ENCODE measurements around the gene MDM4. TPM values are rescaled to one million over a fixed set of nuclear protein-coding genes. Genes with fewer than 3 reads are reported as not detected.
"Not testable (repeated sequence)": the region's sequence is repeated elsewhere in the genome, so short reads cannot be mapped to it uniquely, and the experiment has no call there.

The MDM4 gene
- total and polyA plus RNA-seq, 4 donors: 4.8 to 141 (median 57.7) TPM

GRCh38 chr1:204544321-204544720 lies 28.1 kb downstream of the MDM4 start:
- intact Hi-C loops (cut with DNase I): no loop called here
- peaks cover 9 to 13% of the 10 kb centered on the region in 2 donors for H3K36me3 ChIP-seq (ENCODE audit: control insufficient read depth in 1 of 2, insufficient read depth in 2 of 2, low read length in 1 of 2)
- no peaks in the 10 kb centered on the region for H3K4me1 ChIP-seq (ENCODE audit: control insufficient read depth in 1 of 2, insufficient read depth in 2 of 2, low read length in 2 of 2)
- no peak overlapping the region for H3K4me3 ChIP-seq (ENCODE audit: low read length in 2 of 2)
- DNase-seq (no peak), ATAC-seq (ENCODE audit: low FRiP score) (no peak)
- no peaks in the 10 kb centered on the region for H3K27me3 ChIP-seq (ENCODE audit: control insufficient read depth in 1 of 2, insufficient read depth in 2 of 2, low read length in 1 of 2)
- no peak overlapping the region for H3K27ac ChIP-seq (ENCODE audit: low read depth in 1 of 2, low read length in 2 of 2)
- WGBS, 2 donors: 94 to 97% methylated on average over 2 of the region's 2 CpGs
- no peaks in the 10 kb centered on the region for H3K9me3 ChIP-seq (ENCODE audit: control insufficient read depth, low read length)

GRCh38 chr1:204545202-204545601 lies 29.0 kb downstream of the MDM4 start:
- 98% methylated on average over 2 of the region's 2 CpGs for WGBS, 2 donors
- intact Hi-C loops (cut with DNase I): no loop called here
- no peak for DNase-seq

GRCh38 chr1:204545881-204546280 lies 29.7 kb downstream of the MDM4 start:
- WGBS, 2 donors: 55 to 60% methylated on average over 2 of the region's 2 CpGs
- H3K36me3 ChIP-seq (ENCODE audit: control insufficient read depth in 1 of 2, insufficient read depth in 2 of 2, low read length in 1 of 2): peaks cover 11 to 13% of the 10 kb centered on the region in 2 donors
- ATAC-seq (ENCODE audit: low FRiP score) (no peak), DNase-seq (no peak)
- H3K9me3 ChIP-seq (ENCODE audit: control insufficient read depth, low read length): no peaks in the 10 kb centered on the region
- H3K27me3 ChIP-seq (ENCODE audit: control insufficient read depth in 1 of 2, insufficient read depth in 2 of 2, low read length in 1 of 2): no peaks in the 10 kb centered on the region
- H3K27ac ChIP-seq (ENCODE audit: low read depth in 1 of 2, low read length in 2 of 2): no peak overlapping the region
- no peak overlapping the region for H3K4me3 ChIP-seq (ENCODE audit: low read length in 2 of 2)
- no peaks in the 10 kb centered on the region for H3K4me1 ChIP-seq (ENCODE audit: control insufficient read depth in 1 of 2, insufficient read depth in 2 of 2, low read length in 2 of 2)
- intact Hi-C loops (cut with DNase I): no loop called here

More at GRCh38 chr1:204545202-204545601, 29.0 kb downstream of the MDM4 start:
- ATAC-seq (ENCODE audit: low FRiP score): no peak
- H3K27me3 ChIP-seq (ENCODE audit: control insufficient read depth in 1 of 2, insufficient read depth in 2 of 2, low read length in 1 of 2): no peaks in the 10 kb centered on the region
- H3K4me3 ChIP-seq (ENCODE audit: low read length in 2 of 2): no peak overlapping the region
- peaks cover 11 to 13% of the 10 kb centered on the region in 2 donors for H3K36me3 ChIP-seq (ENCODE audit: control insufficient read depth in 1 of 2, insufficient read depth in 2 of 2, low read length in 1 of 2)
- H3K4me1 ChIP-seq (ENCODE audit: control insufficient read depth in 1 of 2, insufficient read depth in 2 of 2, low read length in 2 of 2): no peaks in the 10 kb centered on the region
- H3K27ac ChIP-seq (ENCODE audit: low read depth in 1 of 2, low read length in 2 of 2): no peak overlapping the region
- no peaks in the 10 kb centered on the region for H3K9me3 ChIP-seq (ENCODE audit: control insufficient read depth, low read length)

GRCh38 chr1:204548265-204548664 lies 32.1 kb downstream of the MDM4 start:
- Histone ChIP-seq H3K27me3 (ENCODE audit: control insufficient read depth in 1 of 2, insufficient read depth in 2 of 2, low read length in 1 of 2) (no peaks in the 10 kb centered on the region), H3K9me3 (ENCODE audit: control insufficient read depth, low read length) (no peaks in the 10 kb centered on the region), H3K4me1 (ENCODE audit: control insufficient read depth in 1 of 2, insufficient read depth in 2 of 2, low read length in 2 of 2) (no peaks in the 10 kb centered on the region), H3K36me3 (ENCODE audit: control insufficient read depth in 1 of 2, insufficient read depth in 2 of 2, low read length in 1 of 2) (peaks cover 8 to 13% of the 10 kb centered on the region in 2 donors), H3K27ac (ENCODE audit: low read depth in 1 of 2, low read length in 2 of 2) (no peak overlapping the region), H3K4me3 (ENCODE audit: low read length in 2 of 2) (no peak overlapping the region)
- intact Hi-C loops (cut with DNase I): no loop called here
- 86 to 93% methylated on average over 2 of the region's 2 CpGs for WGBS, 2 donors
- ATAC-seq (ENCODE audit: low FRiP score) (no peak), DNase-seq (no peak)

- Histone ChIP-seq H3K9me3 (ENCODE audit: control insufficient read depth, low read length) (no peaks in the 10 kb centered on the region), H3K4me3 (ENCODE audit: low read length in 2 of 2) (no peak overlapping the region), H3K4me1 (ENCODE audit: control insufficient read depth in 1 of 2, insufficient read depth in 2 of 2, low read length in 2 of 2) (no peaks in the 10 kb centered on the region), H3K36me3 (ENCODE audit: control insufficient read depth in 1 of 2, insufficient read depth in 2 of 2, low read length in 1 of 2) (peaks cover 8 to 10% of the 10 kb centered on the region in 2 donors), H3K27ac (ENCODE audit: low read depth in 1 of 2, low read length in 2 of 2) (no peak overlapping the region), H3K27me3 (ENCODE audit: control insufficient read depth in 1 of 2, insufficient read depth in 2 of 2, low read length in 1 of 2) (no peaks in the 10 kb centered on the region)
- WGBS, 2 donors: 86 to 87% methylated on average over 6 of the region's 6 CpGs
- DNase-seq: no peak
- intact Hi-C loops (cut with DNase I): no loop called here
- no peak for ATAC-seq (ENCODE audit: low FRiP score)
These were observed 33.1 kb downstream of the MDM4 start for GRCh38 chr1:204549313-204549712.

GRCh38 chr1:204550926-204551325 lies 34.7 kb downstream of the MDM4 start:
- no peak for ATAC-seq (ENCODE audit: low FRiP score)
- Histone ChIP-seq H3K36me3 (ENCODE audit: control insufficient read depth in 1 of 2, insufficient read depth in 2 of 2, low read length in 1 of 2) (peaks cover 6 to 10% of the 10 kb centered on the region in 2 donors), H3K4me3 (ENCODE audit: low read length in 2 of 2) (no peak overlapping the region), H3K9me3 (ENCODE audit: control insufficient read depth, low read length) (no peaks in the 10 kb centered on the region), H3K4me1 (ENCODE audit: control insufficient read depth in 1 of 2, insufficient read depth in 2 of 2, low read length in 2 of 2) (no peaks in the 10 kb centered on the region), H3K27ac (ENCODE audit: low read depth in 1 of 2, low read length in 2 of 2) (no peak overlapping the region), H3K27me3 (ENCODE audit: control insufficient read depth in 1 of 2, insufficient read depth in 2 of 2, low read length in 1 of 2) (no peaks in the 10 kb centered on the region)
- intact Hi-C loops (cut with DNase I): no loop called here
- DNase-seq: no peak
- WGBS, 2 donors: 84 to 88% methylated on average over 5 of the region's 5 CpGs

- H3K36me3 ChIP-seq (ENCODE audit: control insufficient read depth in 1 of 2, insufficient read depth in 2 of 2, low read length in 1 of 2): no peaks in the 10 kb centered on the region
- 74 to 77% methylated on average over 7 of the region's 7 CpGs for WGBS, 2 donors
These were observed 40.3 kb downstream of the MDM4 start for GRCh38 chr1:204556458-204557052.

GRCh38 chr1:204558467-204558866 lies 42.3 kb downstream of the MDM4 start:
- Histone ChIP-seq H3K9me3 (ENCODE audit: control insufficient read depth, low read length) (no peaks in the 10 kb centered on the region), H3K27me3 (ENCODE audit: control insufficient read depth in 1 of 2, insufficient read depth in 2 of 2, low read length in 1 of 2) (no peaks in the 10 kb centered on the region), H3K4me3 (ENCODE audit: low read length in 2 of 2) (no peak overlapping the region), H3K36me3 (ENCODE audit: control insufficient read depth in 1 of 2, insufficient read depth in 2 of 2, low read length in 1 of 2) (no peaks in the 10 kb centered on the region), H3K27ac (ENCODE audit: low read depth in 1 of 2, low read length in 2 of 2) (no peak overlapping the region), H3K4me1 (ENCODE audit: control insufficient read depth in 1 of 2, insufficient read depth in 2 of 2, low read length in 2 of 2) (no peaks in the 10 kb centered on the region)
- intact Hi-C loops (cut with DNase I): no loop called here
- DNase-seq (no peak), ATAC-seq (ENCODE audit: low FRiP score) (no peak)
- 75 to 77% methylated on average over 2 of the region's 2 CpGs for WGBS, 2 donors

More at GRCh38 chr1:204556458-204557052, 40.3 kb downstream of the MDM4 start:
- Histone ChIP-seq H3K9me3 (ENCODE audit: control insufficient read depth, low read length) (no peaks in the 10 kb centered on the region), H3K27me3 (ENCODE audit: control insufficient read depth in 1 of 2, insufficient read depth in 2 of 2, low read length in 1 of 2) (no peaks in the 10 kb centered on the region), H3K27ac (ENCODE audit: low read depth in 1 of 2, low read length in 2 of 2) (no peak overlapping the region), H3K4me3 (ENCODE audit: low read length in 2 of 2) (no peak overlapping the region), H3K4me1 (ENCODE audit: control insufficient read depth in 1 of 2, insufficient read depth in 2 of 2, low read length in 2 of 2) (no peaks in the 10 kb centered on the region)
- ATAC-seq (ENCODE audit: low FRiP score): no peak
- intact Hi-C loops (cut with DNase I): no loop called here
- DNase-seq: no peak

GRCh38 chr1:204560002-204560401 lies 43.8 kb downstream of the MDM4 start:
- ATAC-seq (ENCODE audit: low FRiP score); H3K27ac ChIP-seq (ENCODE audit: low read depth in 1 of 2, low read length in 2 of 2); H3K27me3 ChIP-seq (ENCODE audit: control insufficient read depth in 1 of 2, insufficient read depth in 2 of 2, low read length in 1 of 2); H3K4me3 ChIP-seq (ENCODE audit: low read length in 2 of 2); H3K4me1 ChIP-seq (ENCODE audit: control insufficient read depth in 1 of 2, insufficient read depth in 2 of 2, low read length in 2 of 2); H3K36me3 ChIP-seq (ENCODE audit: control insufficient read depth in 1 of 2, insufficient read depth in 2 of 2, low read length in 1 of 2); intact Hi-C loops (cut with DNase I); H3K9me3 ChIP-seq (ENCODE audit: control insufficient read depth, low read length); DNase-seq: not testable (repeated sequence)
- 86 to 87% methylated on average over 6 of the region's 6 CpGs for WGBS, 2 donors

Measured in aorta (tissue), 5 donors.